ENCODE measurements around the gene DNAAF5. TPM values are rescaled to one million over a fixed set of nuclear protein-coding genes. Genes with fewer than 3 reads are reported as not detected.

Gene DNAAF5
- total RNA-seq, 3 donors from 2014 or later: 14.1 to 29.8 (median 23.6) TPM

DNA sequence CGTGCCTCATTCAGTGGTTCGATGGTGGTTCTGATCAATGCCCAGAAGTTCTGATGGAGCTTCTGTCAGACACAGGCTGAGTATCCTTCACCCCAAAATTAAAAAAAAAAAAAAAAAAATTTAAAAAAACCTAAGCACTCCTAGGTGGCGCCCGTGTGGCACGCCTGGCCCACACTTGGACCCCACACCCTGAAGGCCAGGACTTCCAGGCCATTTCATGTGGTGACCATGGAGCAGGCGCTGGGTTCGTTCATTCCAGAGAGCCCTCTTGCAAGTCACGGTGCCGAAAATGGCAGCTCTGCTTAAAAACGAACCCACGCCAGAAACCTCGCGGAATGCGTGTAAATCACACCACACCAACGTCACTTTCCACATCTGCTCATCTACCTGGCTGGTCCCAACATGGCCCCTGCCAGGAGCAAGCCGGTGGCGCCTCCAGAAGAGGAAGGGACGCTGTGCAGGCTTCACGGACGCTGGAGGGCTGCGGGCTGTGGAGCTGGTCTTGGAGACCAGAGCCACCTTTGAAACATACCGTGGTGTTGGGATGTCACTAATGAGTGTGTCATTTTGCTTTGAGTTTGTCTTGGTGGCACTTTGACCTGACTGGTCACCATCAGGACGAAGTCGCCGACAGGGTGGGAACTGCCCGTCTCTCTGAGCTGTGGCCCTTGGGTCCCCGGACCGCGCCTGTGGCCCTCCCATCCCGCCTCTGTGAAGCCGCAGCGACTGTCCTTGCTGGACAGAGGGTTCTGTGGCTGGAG, 46.5 kb downstream of the DNAAF5 start:
- H3K27ac ChIP-seq: no peak overlapping the region
- intact Hi-C loops (cut with DNase I; ENCODE audit: low total_unique reads): loop anchor here (10.0 kb wide), 1 partner anchor 448 kb away; no protein-coding TSS in a partner anchor

DNA sequence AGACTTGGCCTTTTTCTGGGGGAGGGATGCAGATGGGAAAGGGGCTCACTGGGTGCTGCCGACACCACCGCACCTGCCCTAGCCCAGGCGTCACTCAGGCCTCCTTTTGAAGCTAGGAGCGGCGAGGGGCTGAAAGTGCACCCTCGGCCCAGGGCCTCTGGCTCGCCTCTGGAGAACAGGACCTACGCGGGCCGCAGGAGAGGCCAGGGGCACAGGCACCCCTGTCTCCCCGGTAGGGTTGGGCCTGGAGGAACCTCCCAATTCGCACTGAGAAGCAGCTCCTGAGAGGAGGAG, 47.1 kb downstream of the DNAAF5 start:
- no peak for DNase-seq (ENCODE audit: low spot score in 2 of 2)
- no peaks in the 10 kb centered on the region for H3K4me1 ChIP-seq
- no peaks in the 10 kb centered on the region for H3K9me3 ChIP-seq
- H3K27ac ChIP-seq: no peak overlapping the region
- intact Hi-C loops (cut with DNase I; ENCODE audit: low total_unique reads): loop anchor here (10.0 kb wide), 1 partner anchor 449 kb away; no protein-coding TSS in a partner anchor
- no peaks in the 10 kb centered on the region for H3K27me3 ChIP-seq
- TF ChIP-seq POLR2AphosphoS5 (IDR thresholded peaks at IDR 0.05) (no peak), POLR2A (IDR thresholded peaks at IDR 0.05) (no peak)
- TF ChIP-seq, protein P1, sequence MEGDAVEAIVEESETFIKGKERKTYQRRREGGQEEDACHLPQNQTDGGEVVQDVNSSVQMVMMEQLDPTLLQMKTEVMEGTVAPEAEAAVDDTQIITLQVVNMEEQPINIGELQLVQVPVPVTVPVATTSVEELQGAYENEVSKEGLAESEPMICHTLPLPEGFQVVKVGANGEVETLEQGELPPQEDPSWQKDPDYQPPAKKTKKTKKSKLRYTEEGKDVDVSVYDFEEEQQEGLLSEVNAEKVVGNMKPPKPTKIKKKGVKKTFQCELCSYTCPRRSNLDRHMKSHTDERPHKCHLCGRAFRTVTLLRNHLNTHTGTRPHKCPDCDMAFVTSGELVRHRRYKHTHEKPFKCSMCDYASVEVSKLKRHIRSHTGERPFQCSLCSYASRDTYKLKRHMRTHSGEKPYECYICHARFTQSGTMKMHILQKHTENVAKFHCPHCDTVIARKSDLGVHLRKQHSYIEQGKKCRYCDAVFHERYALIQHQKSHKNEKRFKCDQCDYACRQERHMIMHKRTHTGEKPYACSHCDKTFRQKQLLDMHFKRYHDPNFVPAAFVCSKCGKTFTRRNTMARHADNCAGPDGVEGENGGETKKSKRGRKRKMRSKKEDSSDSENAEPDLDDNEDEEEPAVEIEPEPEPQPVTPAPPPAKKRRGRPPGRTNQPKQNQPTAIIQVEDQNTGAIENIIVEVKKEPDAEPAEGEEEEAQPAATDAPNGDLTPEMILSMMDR (IDR thresholded peaks at IDR 0.05): no peak
- no peak overlapping the region for H3K4me3 ChIP-seq
- no peaks in the 10 kb centered on the region for H3K36me3 ChIP-seq

More for the DNA sequence above, 46.5 kb downstream of the DNAAF5 start:
- no peak for DNase-seq (ENCODE audit: low spot score in 2 of 2)
- Histone ChIP-seq H3K36me3 (no peaks in the 10 kb centered on the region), H3K4me1 (no peaks in the 10 kb centered on the region), H3K27me3 (no peaks in the 10 kb centered on the region), H3K9me3 (no peaks in the 10 kb centered on the region), H3K4me3 (no peak overlapping the region)
- TF ChIP-seq, protein P1 (IDR thresholded peaks at IDR 0.05): no peak
- TF ChIP-seq POLR2A (IDR thresholded peaks at IDR 0.05): no peak
- no peak for TF ChIP-seq POLR2AphosphoS5 (IDR thresholded peaks at IDR 0.05)

DNA sequence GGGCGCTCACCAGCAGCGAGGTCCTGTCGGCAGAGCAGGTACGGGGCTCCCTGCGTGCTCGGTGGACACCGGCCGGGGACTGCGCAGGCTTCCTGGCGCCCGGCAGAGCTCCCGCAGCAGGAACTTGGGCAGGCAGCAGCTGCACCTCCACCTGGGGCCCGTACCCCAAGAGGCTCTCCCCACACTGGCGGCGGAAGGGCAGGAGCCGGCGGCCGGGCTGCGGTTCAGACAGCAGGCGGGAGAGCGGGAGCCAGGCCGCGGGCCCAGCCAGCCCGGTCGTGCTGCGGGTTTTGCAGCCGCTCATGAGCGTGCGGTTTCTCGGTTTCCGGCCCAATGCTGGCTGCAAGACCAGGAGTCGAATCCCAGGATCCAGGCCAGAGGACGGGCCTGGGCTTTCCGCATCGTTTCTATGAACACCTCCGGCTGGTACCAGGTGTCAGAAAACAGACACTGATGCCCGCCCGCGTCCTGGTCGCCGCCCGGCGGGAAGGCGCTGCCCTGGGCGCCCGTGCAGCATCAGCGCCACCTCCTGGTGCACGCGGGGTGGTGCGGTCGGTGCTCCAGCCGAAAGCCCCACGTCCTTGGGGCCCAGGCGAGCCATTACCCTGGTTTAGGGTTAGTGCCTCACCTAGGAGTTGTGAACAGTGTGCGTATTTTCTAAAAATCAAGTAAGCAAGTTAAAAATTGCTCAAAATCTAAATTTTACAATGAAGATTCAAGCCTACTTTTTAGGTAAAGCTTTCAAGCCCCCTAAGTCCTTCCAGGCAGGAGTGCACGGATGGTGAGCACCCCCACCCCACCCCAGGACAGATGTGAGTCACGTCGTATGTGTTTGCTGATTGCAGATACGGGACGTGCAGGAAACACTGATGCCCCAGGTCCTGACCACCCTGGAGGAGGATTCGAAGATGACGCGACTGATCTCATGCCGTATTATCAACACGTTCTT, 47.9 kb downstream of the DNAAF5 start:
- TF ChIP-seq POLR2AphosphoS5 (IDR thresholded peaks at IDR 0.05): no peak
- TF ChIP-seq, protein P1 (IDR thresholded peaks at IDR 0.05): peak; percentile 80 to 95 (median 83)
- Histone ChIP-seq H3K27me3 (no peaks in the 10 kb centered on the region), H3K36me3 (no peaks in the 10 kb centered on the region), H3K4me3 (peak overlapping the region in 1 of 3 donors; percentile 0), H3K4me1 (no peaks in the 10 kb centered on the region), H3K9me3 (no peaks in the 10 kb centered on the region), H3K27ac (no peak overlapping the region)
- intact Hi-C loops (cut with DNase I; ENCODE audit: low total_unique reads): loop anchor here (10.0 kb wide), 1 partner anchor 450 kb away; no protein-coding TSS in a partner anchor
- DNase-seq (ENCODE audit: low spot score in 2 of 2): peak in 1 of 2 donors; percentile 50

DNA sequence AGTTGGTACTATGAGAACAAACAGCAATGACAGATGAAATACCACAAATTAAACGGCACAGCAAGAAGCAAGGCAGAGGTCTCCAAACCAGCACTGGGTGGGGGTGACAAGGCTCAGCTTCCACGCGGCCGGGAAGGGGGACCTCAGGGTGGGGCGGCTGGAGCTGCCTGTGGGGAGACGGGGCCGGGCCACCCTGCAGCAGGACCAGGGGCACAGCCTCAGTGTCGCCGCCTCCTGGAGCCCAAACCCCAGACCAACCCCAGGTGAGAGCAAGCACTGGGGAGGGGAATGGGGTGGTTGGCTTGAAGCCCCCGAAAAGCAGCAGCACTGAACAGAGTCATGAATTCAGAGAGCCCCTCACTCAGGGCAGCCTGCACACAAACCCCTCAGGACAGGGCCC, 49.9 kb downstream of the DNAAF5 start:
- Histone ChIP-seq H3K27me3 (no peaks in the 10 kb centered on the region), H3K27ac (no peak overlapping the region), H3K4me3 (no peak overlapping the region), H3K9me3 (no peaks in the 10 kb centered on the region), H3K4me1 (no peaks in the 10 kb centered on the region), H3K36me3 (no peaks in the 10 kb centered on the region)
- intact Hi-C loops (cut with DNase I; ENCODE audit: low total_unique reads): loop anchor here (10.0 kb wide), 1 partner anchor 452 kb away; no protein-coding TSS in a partner anchor
- DNase-seq (ENCODE audit: low spot score in 2 of 2): no peak
- TF ChIP-seq POLR2AphosphoS5 (IDR thresholded peaks at IDR 0.05): no peak

DNA sequence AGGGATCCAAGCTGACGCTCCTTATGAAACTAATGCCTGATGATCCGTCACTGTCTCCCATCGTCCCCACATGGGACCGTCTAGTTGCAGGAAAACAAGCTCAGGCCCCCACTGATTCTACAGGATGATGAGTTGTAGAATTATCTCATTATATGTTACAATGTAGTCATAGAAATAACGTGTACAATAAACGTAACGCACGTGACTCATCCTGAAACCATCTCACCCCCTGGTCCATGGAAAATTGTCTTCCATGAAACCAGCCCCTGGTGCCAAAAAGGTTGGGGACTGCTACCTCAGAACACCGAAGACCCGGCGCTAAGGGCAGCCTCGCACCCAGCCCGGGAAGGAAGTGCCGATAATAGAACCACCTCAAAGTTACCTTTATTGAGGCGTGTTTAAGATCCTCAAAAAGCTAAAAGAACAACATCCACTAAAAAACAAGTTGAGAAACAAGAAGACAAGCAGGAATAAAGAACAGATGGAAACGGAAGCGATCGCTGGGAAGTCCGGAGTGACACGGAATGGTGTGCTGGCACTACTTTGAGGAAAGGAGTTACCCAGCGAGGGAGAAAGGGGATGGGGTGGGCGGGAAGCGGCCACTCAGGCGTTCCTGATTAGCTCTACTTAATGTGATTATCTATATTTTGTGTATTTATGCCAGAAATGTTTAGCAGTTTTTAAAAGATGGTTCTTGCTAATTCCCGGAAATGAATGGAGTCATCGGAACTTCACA, 50.7 kb downstream of the DNAAF5 start:
- H3K9me3 ChIP-seq: no peaks in the 10 kb centered on the region
- H3K27me3 ChIP-seq: no peaks in the 10 kb centered on the region
- DNase-seq (ENCODE audit: low spot score in 2 of 2): no peak
- H3K36me3 ChIP-seq: no peaks in the 10 kb centered on the region
- TF ChIP-seq, protein P1 (IDR thresholded peaks at IDR 0.05): no peak
- no peak for TF ChIP-seq POLR2AphosphoS5 (IDR thresholded peaks at IDR 0.05)
- TF ChIP-seq POLR2A (IDR thresholded peaks at IDR 0.05): no peak
- H3K4me1 ChIP-seq: no peaks in the 10 kb centered on the region
- no peak overlapping the region for H3K4me3 ChIP-seq
- intact Hi-C loops (cut with DNase I; ENCODE audit: low total_unique reads): loop anchor here (10.0 kb wide), 1 partner anchor 452 kb away; no protein-coding TSS in a partner anchor
- H3K27ac ChIP-seq: peak overlapping the region in 1 of 2 donors; percentile 29
